GM19240 (cell line): ENCODE data around the gene CDC14B.
"Not testable (repeated sequence)": the region's sequence is repeated elsewhere in the genome, so short reads cannot be mapped to it uniquely, and the experiment has no call there.

Experiments
- DNase-seq: peaks from one replicate; pipeline ENCODE4 v3.0.0; 2011; ENCODE audit warnings: low spot score; ENCODE audit not compliant: insufficient read length

CDC14B gene

GRCh38 chr9:96619491-96620180 lies at the start of gene CDC14B:
CDC14B (minus strand) TSS chr9:96619843; CDS start chr9:96619378, 465 bp downstream.
- no peak for DNase-seq

DNA sequence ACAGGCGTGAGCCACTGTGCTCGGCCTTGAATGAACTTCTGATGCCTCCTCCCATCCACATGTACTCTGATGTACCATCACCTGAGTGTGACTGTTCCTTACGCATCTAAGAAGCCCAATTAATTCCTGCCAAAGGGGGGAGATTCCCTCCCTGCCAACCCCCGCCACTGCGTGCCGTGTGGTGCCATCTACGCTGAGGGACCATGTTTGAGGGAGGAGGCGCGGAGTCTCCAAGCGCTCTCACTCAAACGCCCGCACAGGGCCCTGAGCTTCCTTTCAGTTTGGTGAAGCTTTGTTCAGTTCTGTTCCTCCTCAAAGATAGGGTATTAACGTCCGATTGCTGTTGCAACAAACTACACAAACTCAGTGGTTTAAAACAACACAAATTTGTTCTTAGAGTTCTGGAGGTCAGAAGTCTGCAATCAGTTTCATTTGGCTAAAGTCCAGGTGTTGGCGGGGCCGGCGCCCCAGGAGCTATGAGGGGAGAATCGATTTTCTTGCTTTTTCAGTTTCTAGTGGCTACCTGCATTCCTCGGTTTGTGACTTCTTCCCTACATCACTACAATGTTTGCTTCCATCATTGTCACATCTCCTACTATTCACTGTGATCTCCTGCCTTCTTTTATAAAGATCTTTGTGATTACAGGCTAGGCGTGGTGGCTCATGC lies 49.4 kb upstream of the CDC14B start:
- no peak for DNase-seq

- no peak for DNase-seq
Observed at GRCh38 chr9:96667363-96667728, 47.7 kb upstream of the CDC14B start.

- DNase-seq: peak; percentile 34
Observed at GRCh38 chr9:96666653-96667362, 47.2 kb upstream of the CDC14B start.

- DNase-seq: no peak
Observed at GRCh38 chr9:96665789-96666188, 46.1 kb upstream of the CDC14B start.

GRCh38 chr9:96663506-96664120 lies 44.0 kb upstream of the CDC14B start:
- DNase-seq: no peak

GRCh38 chr9:96661711-96662110 lies 42.1 kb upstream of the CDC14B start:
- no peak for DNase-seq

GRCh38 chr9:96660692-96661248 lies 41.1 kb upstream of the CDC14B start:
- no peak for DNase-seq

- DNase-seq: peak; percentile 7
Observed at GRCh38 chr9:96655198-96655851, 35.7 kb upstream of the CDC14B start, which contains the start of gene PRXL2C. PRXL2C (minus strand) TSS chr9:96655317; CDS start chr9:96655281, 36 bp downstream.

DNA sequence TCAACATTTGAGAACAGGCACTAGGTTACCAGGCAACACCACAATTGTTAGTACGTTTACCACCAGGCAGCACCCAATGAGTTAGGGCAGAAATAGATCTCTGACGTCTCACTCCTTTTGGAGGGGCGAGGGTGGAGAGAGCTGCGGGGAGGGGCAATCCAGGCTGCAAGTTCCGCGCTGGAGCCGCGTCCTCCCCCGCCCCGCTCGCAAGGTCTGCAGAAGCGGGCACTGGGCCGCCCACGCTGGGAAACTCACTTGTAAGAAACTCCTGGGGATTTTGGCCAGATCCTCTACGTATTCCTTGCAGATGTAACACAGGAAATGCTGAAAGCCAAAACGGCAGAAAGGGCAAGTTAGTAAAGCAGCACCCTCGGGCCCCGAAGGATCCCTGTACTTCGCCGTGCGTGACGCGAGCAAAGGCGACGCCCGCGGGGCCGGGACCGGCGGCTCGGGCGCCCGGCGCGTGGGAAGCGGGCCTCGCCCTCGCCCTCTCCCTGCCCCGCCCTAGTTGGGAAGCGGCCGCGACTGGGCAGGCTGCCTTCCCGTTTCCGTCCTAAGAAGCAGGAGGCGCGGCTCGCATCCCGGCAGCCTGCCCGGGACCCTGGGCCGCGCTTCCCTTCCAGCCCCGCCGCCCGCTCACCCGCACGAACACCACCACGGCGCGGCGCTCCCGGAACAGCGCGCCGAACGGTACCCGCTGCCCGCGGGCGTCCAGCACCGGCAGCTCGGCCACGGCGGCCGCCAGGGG lies 35.0 kb upstream of the CDC14B start:
- peak; percentile 15 for DNase-seq

GRCh38 chr9:96651626-96652025 lies 32.0 kb upstream of the CDC14B start:
- no peak for DNase-seq

DNA sequence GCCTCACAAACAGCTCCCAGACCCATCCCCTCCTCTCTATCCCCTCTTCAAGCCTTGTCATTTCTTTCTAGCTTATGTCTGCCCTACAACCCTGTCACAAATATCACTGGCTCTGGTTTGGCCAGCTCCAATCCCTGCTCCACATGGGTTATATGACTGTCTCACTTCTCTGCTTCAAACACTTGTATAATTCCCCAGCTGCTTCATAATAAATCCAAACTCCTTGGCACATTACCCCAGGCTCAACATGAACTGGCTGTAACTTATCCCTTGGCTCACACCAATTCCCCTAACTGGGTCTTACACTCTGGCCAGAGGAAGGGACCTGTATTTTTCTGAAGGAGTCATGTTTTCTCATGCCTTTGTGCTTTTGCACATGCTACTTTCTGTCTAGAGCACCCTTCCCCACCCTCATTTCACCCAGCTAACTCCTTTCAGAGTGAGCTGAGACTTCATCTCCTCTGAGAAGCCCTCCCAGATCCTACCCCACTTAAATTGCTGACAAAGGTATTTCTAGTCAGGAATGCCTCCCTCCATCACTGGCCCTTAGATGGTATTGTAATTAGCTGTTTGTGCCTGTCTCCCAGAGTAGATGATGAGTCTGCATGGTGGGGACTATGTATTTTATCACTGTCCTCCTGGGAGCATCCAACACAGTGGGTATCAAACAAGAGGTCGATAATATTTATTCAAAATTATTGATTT lies 30.1 kb upstream of the CDC14B start:
- DNase-seq: no peak

DNA sequence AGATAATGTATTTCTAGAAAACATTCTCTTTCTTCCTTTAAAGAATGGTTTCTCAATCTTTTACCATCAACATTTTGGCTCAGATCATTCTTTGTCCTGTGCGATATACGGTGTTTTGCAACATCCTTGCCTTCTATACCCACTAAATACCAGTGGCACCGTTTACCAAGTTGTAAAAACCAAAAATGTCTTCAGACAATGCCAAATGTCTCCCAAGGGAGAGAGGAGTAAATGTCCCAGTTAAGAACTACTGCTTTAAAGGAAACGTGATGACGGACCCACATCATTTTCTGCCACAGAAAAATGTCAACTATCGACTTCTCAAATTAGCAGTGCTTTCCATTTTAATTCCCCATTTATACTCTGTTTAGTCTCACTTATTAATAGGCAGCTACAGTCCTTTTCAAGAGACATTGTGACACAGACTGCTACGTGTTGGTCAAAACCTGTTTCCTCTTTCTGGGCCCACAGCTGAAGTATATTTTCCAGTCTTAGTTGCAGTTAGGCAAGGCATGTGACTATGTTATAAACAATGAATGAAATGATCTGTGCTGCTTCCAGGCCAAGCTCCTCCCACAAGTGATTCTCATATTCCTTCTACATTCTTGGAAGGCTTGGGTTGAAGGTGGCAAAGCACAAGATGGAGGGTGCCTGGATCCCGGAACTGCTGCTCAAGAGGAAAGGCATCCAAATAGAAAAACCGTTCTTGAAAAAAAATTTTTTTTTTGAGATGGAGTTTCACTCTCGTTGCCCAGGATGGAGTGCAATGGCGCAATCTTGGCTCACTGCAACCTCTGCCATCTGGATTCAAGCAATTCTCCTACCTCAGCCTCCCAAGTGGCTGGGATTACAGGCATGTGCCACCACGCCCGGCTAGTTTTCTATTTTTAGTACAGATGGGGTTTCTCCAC lies 26.7 kb upstream of the CDC14B start:
- DNase-seq: no peak

GRCh38 chr9:96644137-96644536 lies 24.5 kb upstream of the CDC14B start:
- no peak for DNase-seq

DNA sequence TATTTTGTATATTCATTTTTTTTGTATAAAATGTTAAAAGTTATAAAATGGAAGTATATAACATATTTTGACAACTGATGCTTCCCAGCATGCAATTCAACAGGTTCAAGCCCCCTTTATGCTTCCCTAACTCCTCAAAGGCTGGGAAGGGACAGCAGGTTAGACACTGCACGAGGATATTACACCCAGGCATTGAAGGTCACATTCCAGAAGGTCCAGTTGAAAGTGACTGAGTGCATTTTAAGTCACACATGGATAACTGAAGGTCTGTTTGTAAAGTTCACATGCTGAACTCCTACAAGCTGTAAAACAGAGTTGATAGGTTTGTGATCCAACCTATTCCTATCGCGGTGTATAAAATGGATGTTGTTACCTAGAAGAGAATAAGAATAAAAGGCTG lies 21.9 kb upstream of the CDC14B start:
- no peak for DNase-seq

DNA sequence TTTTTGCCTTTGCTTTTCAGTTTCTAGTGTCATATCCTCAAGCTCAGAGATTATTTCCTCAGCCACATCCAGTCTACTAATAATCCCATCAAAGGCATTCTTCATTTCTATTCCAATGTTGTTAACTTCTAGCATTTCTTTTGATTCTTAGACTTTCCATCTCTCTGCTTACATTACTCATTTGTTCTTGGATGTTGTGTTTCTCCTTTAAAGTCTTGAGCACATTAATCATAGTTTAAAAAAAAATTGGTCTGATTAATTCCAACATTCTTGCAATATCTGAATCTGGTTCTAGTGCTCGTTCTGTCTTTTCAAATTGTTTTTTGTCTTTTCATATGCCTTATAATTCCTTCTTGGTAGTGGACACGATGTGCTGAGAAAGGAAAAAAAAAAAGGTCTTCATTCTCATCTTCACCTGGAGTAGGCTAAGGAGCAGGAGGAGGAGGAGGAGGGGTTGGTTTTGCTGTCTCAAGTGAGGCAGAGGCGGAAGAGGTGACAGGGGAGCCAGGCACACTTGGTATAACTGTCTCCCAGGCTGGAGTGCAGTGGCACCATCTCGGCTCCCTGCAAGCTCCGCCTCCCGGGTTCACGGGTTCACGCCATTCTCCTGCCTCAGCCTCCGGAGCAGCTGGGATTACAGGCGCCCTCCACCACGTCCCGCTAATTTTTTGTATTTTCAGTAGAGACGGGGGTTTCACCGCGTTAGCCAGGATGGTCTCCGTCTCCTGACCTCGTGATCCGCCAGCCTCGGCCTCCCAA lies 19.1 kb upstream of the CDC14B start:
- no peak for DNase-seq

- no peak for DNase-seq
Observed at GRCh38 chr9:96636368-96636767, 16.7 kb upstream of the CDC14B start.

DNA sequence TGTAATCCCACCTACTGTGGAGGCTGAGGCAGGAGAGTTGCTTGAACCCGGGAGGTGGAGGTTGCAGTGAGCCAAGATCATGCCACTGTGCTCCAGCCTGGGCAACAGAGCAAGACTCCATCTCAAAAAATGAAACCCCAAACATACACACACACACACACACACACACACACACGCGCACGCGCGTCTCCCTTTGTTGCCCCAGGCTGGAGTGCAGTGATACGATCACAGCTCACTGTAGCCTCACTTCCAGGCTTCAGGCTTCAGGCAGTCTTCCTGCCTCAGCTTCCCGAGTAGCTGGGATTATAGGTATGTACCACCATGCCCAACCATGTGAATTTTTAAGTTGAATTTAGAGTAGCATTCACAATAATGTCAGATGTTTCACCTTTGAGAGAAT lies 13.9 kb upstream of the CDC14B start:
- DNase-seq: not testable (repeated sequence)
